GM23338 (cell line): ENCODE data around the gene EXD3. TPM values are rescaled to one million over a fixed set of nuclear protein-coding genes. Genes with fewer than 3 reads are reported as not detected.
"Not testable (repeated sequence)": the region's sequence is repeated elsewhere in the genome, so short reads cannot be mapped to it uniquely, and the experiment has no call there.

Experiments
- ATAC-seq: fragments of 200-7000 bp; cut with Tn5 transposase; 3 replicates; pipeline ENCODE4 v1.9.1; 2020
- DNase-seq: peaks from one replicate; pipeline ENCODE4 v3.0.0-alpha.2; 2015; ENCODE audit warnings: low spot score
- H2AFZ ChIP-seq: fragments of 200-600 bp; sonication (generic); 2 replicates; pipeline ENCODE4 v1.8.0; 2016; ENCODE audit warnings: antibody characterized with exemption, mild to moderate bottlenecking, moderate library complexity
- H3F3A ChIP-seq: fragments of 200-600 bp; sonication (generic); replicated peaks from 2 replicates; pipeline ENCODE4 v1.8.0; 2017; ENCODE audit warnings: antibody characterized with exemption, mixed run types, low read depth
- H3K27ac ChIP-seq: fragments of 200-600 bp; sonication (generic); 2 replicates; pipeline ENCODE4 v1.6.1; 2016; ENCODE audit warnings: low read depth
- H3K27me3 ChIP-seq: fragments of 200-600 bp; sonication (generic); 2 replicates; pipeline ENCODE4 v1.8.0; 2016; ENCODE audit warnings: mild to moderate bottlenecking, mixed run types, moderate library complexity; ENCODE audit not compliant: insufficient read depth
- H3K36me3 ChIP-seq: fragments of 200-600 bp; sonication (generic); 2 replicates; pipeline ENCODE4 v1.8.0; 2016; ENCODE audit warnings: mild to moderate bottlenecking; ENCODE audit not compliant: insufficient read depth
- H3K4me1 ChIP-seq: fragments of 200-600 bp; sonication (generic); 2 replicates; pipeline ENCODE4 v1.8.0; 2016; ENCODE audit warnings: mild to moderate bottlenecking, moderate library complexity; ENCODE audit not compliant: insufficient read depth
- H3K4me2 ChIP-seq: fragments of 200-600 bp; sonication (generic); 2 replicates; pipeline ENCODE4 v1.7.1; 2017; ENCODE audit warnings: mixed run types
- H3K4me3 ChIP-seq: fragments of 200-600 bp; sonication (generic); 2 replicates; pipeline ENCODE4 v1.6.1; 2016; ENCODE audit warnings: mixed run types
- H3K79me2 ChIP-seq: fragments of 200-600 bp; sonication (generic); replicated peaks from 2 replicates; pipeline ENCODE4 v1.8.0; 2017; ENCODE audit warnings: mild to moderate bottlenecking; ENCODE audit not compliant: insufficient read depth
- H3K9me2 ChIP-seq: fragments of 200-600 bp; sonication (generic); 2 replicates; pipeline ENCODE4 v1.8.0; 2017; ENCODE audit not compliant: insufficient read depth
- H4K20me1 ChIP-seq: fragments of 200-600 bp; sonication (generic); replicated peaks from 2 replicates; pipeline ENCODE4 v1.8.0; 2017; ENCODE audit warnings: mild to moderate bottlenecking; ENCODE audit not compliant: insufficient read depth
- H3K27ac Mint-ChIP-seq: 2 replicates; pipeline ENCODE4 v1.8.0; 2020; ENCODE audit warnings: inconsistent platforms, mild to moderate bottlenecking, moderate library complexity, mixed read lengths
- H3K27me3 Mint-ChIP-seq: 3 replicates; pipeline ENCODE4 v1.8.0; 2022; ENCODE audit warnings: low read depth, mild to moderate bottlenecking, moderate library complexity, mixed read lengths, inconsistent platforms; ENCODE audit not compliant: insufficient read depth, poor library complexity
- H3K36me3 Mint-ChIP-seq: 3 replicates; pipeline ENCODE4 v1.8.0; 2021; ENCODE audit warnings: low read depth, mild to moderate bottlenecking, inconsistent platforms, moderate library complexity, mixed read lengths
- H3K4me1 Mint-ChIP-seq: 3 replicates; pipeline ENCODE4 v1.8.0; 2020; ENCODE audit warnings: mild to moderate bottlenecking, inconsistent platforms, mixed read lengths
- H3K4me3 Mint-ChIP-seq: 3 replicates; pipeline ENCODE4 v1.8.0; 2021; ENCODE audit warnings: moderate library complexity, mild to moderate bottlenecking, inconsistent platforms, mixed read lengths
- H3K9me3 Mint-ChIP-seq: 3 replicates; pipeline ENCODE4 v1.8.0; 2020; ENCODE audit warnings: moderate library complexity, mild to moderate bottlenecking, inconsistent platforms, mixed read lengths
- CREB1 ChIP-seq: fragments of 250-450 bp; sonication (Bioruptor Pico); IDR thresholded peaks from 2 replicates; pipeline ENCODE4 v1.5.0; 2020; ENCODE audit warnings: low read depth, mild to moderate bottlenecking, moderate library complexity
- CTCF ChIP-seq, 2 experiments: fragments of 200-600 bp in 1 of 2; sonication (generic) in 1 of 2; conservative IDR thresholded peaks; 2 replicates each; pipeline versions ENCODE4 v1.5.1 to v1.6.1; 2016 to 2017; ENCODE audit warnings: antibody characterized with exemption in 2 of 2, low read depth in 2 of 2, mild to moderate bottlenecking in 2 of 2, moderate library complexity in 1 of 2
- EZH2 ChIP-seq: fragments of 200-600 bp; sonication (generic); IDR thresholded peaks from one replicate; pipeline ENCODE4 v1.8.0; 2017; ENCODE audit warnings: antibody characterized with exemption, mild to moderate bottlenecking, low read depth; ENCODE audit not compliant: unreplicated experiment
- EZH2phosphoT487 ChIP-seq: fragments of 200-600 bp; sonication (generic); IDR thresholded peaks from one replicate; pipeline ENCODE4 v1.8.1; 2018; ENCODE audit warnings: antibody characterized with exemption; ENCODE audit not compliant: unreplicated experiment
- JUNB ChIP-seq: IDR thresholded peaks from one replicate; pipeline ENCODE4 v1.6.1; 2016; ENCODE audit warnings: antibody characterized with exemption; ENCODE audit not compliant: unreplicated experiment
- NANOG ChIP-seq: IDR thresholded peaks from 2 replicates; pipeline ENCODE4 v1.6.1; 2016; ENCODE audit warnings: antibody characterized with exemption, borderline replicate concordance
- ZNF114 ChIP-seq: fragments of 250-450 bp; sonication (Bioruptor Pico); IDR thresholded peaks from 2 replicates; pipeline ENCODE4 v1.5.0; 2020; ENCODE audit warnings: mild to moderate bottlenecking, moderate library complexity
- ZNF331 ChIP-seq: fragments of 250-450 bp; sonication (Bioruptor Pico); IDR thresholded peaks from 2 replicates; pipeline ENCODE4 v1.5.0; 2020; ENCODE audit warnings: low read depth, mild to moderate bottlenecking, moderate library complexity
- polyA plus RNA-seq: library from polyadenylated mRNA; unstranded; fragments of >200 nt; fragmentation: Nextera tagmentation; extraction: Ambion mirVana; gene quantifications from 2 replicates; pipeline ENCODE4 v1.2.1, GENCODE V29; 2016
- total RNA-seq: library from RNA; depleted of rRNA; stranded (reverse); fragments of >200 nt; shearing (Covaris generic); gene quantifications from 2 replicates; pipeline ENCODE4 v1.2.3, GENCODE V29; 2014

EXD3 gene
- total and polyA plus RNA-seq, 2 experiments from 2014 or later = 3.6 to 9.7 TPM

- TF ChIP-seq CTCF (conservative IDR thresholded peaks at IDR 0.05; ENCODE audit: low read depth in 2 of 2) (no peak), EZH2phosphoT487 (no peak), EZH2 (no peak)
Measured at GRCh38 chr9:137333016-137333671, 89.8 kb downstream of the EXD3 start (continued).

- Histone ChIP-seq H3K4me3 (no peak overlapping the region), H3K79me2 (no peaks in the 10 kb centered on the region), H3K4me2 (no peak overlapping the region), H3K36me3 (no peaks in the 10 kb centered on the region), H3K27me3 (no peaks in the 10 kb centered on the region), H3K9me2 (no peaks in the 10 kb centered on the region), H4K20me1 (no peaks in the 10 kb centered on the region), H2AFZ (no peak overlapping the region), H3F3A (no peaks in the 10 kb centered on the region), H3K27ac (no peak overlapping the region), H3K4me1 (no peaks in the 10 kb centered on the region)
- TF ChIP-seq EZH2phosphoT487 = no peak
- TF ChIP-seq ZNF114 (CRISPR knock-in tag) = no peak
- TF ChIP-seq ZNF331 = no peak
- TF ChIP-seq NANOG = no peak
- no peak for TF ChIP-seq CREB1
- H3K4me3 Mint-ChIP-seq = no peak overlapping the region
- no peak for DNase-seq
- no peak overlapping the region for H3K27ac Mint-ChIP-seq
- no peaks in the 10 kb centered on the region; the same call in 2 of the 3 replicates for H3K4me1 Mint-ChIP-seq
- peaks cover 74% of the 10 kb centered on the region for H3K9me3 Mint-ChIP-seq
- H3K27me3 Mint-ChIP-seq = peaks cover 22% of the 10 kb centered on the region
- peaks cover 30% of the 10 kb centered on the region for H3K36me3 Mint-ChIP-seq
- ATAC-seq = no peak
Measured at GRCh38 chr9:137331929-137332328, 91.0 kb downstream of the EXD3 start.

- peaks cover 22% of the 10 kb centered on the region for H3K27me3 Mint-ChIP-seq
- no peak overlapping the region for H3K27ac Mint-ChIP-seq
- Histone ChIP-seq H3K36me3 (no peaks in the 10 kb centered on the region), H2AFZ (no peak overlapping the region), H4K20me1 (no peaks in the 10 kb centered on the region), H3K27ac (no peak overlapping the region), H3K4me3 (no peak overlapping the region), H3K9me2 (no peaks in the 10 kb centered on the region), H3F3A (no peaks in the 10 kb centered on the region), H3K27me3 (no peaks in the 10 kb centered on the region), H3K4me1 (no peaks in the 10 kb centered on the region), H3K4me2 (no peak overlapping the region), H3K79me2 (no peaks in the 10 kb centered on the region)
- TF ChIP-seq EZH2phosphoT487 = no peak
- TF ChIP-seq CREB1 = no peak
- TF ChIP-seq JUNB = no peak
- DNase-seq = no peak
- no peaks in the 10 kb centered on the region; the same call in 2 of the 3 replicates for H3K4me1 Mint-ChIP-seq
- H3K36me3 Mint-ChIP-seq = peaks cover 27% of the 10 kb centered on the region
- ATAC-seq = no peak
- peaks cover 62% of the 10 kb centered on the region for H3K9me3 Mint-ChIP-seq
- H3K4me3 Mint-ChIP-seq = no peak overlapping the region; the same call in 2 of the 3 replicates
Measured at GRCh38 chr9:137330689-137331088, 92.3 kb downstream of the EXD3 start.

- not testable (repeated sequence) for H3K4me3 ChIP-seq, H3F3A ChIP-seq, H3K36me3 ChIP-seq, ATAC-seq, H3K9me2 ChIP-seq, H3K4me1 Mint-ChIP-seq, H3K27ac ChIP-seq, H3K4me3 Mint-ChIP-seq, H3K27ac Mint-ChIP-seq, H3K79me2 ChIP-seq, H3K27me3 ChIP-seq, H4K20me1 ChIP-seq, DNase-seq, H3K4me1 ChIP-seq, H3K4me2 ChIP-seq, H2AFZ ChIP-seq
- peaks cover 53% of the 10 kb centered on the region for H3K9me3 Mint-ChIP-seq
- peaks cover 22% of the 10 kb centered on the region for H3K36me3 Mint-ChIP-seq
- peaks cover 22% of the 10 kb centered on the region for H3K27me3 Mint-ChIP-seq
Measured at GRCh38 chr9:137329590-137329989, 93.4 kb downstream of the EXD3 start.

- not testable (repeated sequence) for DNase-seq, H3K4me3 ChIP-seq, H3K27ac Mint-ChIP-seq, H2AFZ ChIP-seq, H3K79me2 ChIP-seq, H3K27ac ChIP-seq, H3K4me2 ChIP-seq, H3K27me3 ChIP-seq, H3K9me2 ChIP-seq, H4K20me1 ChIP-seq, H3K36me3 ChIP-seq, ATAC-seq, H3K4me1 ChIP-seq, H3F3A ChIP-seq, H3K4me1 Mint-ChIP-seq
- H3K27me3 Mint-ChIP-seq = peaks cover 22% of the 10 kb centered on the region
- peaks cover 19% of the 10 kb centered on the region for H3K36me3 Mint-ChIP-seq
- H3K4me3 Mint-ChIP-seq = peak overlapping the region; percentile 29; the same call in 1 of the 3 replicates
- H3K9me3 Mint-ChIP-seq = peaks cover 36% of the 10 kb centered on the region
Measured at GRCh38 chr9:137327641-137328550, 95.1 kb downstream of the EXD3 start.
